Measurements from ENCODE around the gene ACBD6. TPM values are rescaled to one million over a fixed set of nuclear protein-coding genes. Genes with fewer than 3 reads are reported as not detected.
"Not testable (repeated sequence)": the region's sequence is repeated elsewhere in the genome, so short reads cannot be mapped to it uniquely, and the experiment has no call there.

Gene ACBD6
- total RNA-seq, 1 donor from 2014 or later: 43.4 TPM

DNA sequence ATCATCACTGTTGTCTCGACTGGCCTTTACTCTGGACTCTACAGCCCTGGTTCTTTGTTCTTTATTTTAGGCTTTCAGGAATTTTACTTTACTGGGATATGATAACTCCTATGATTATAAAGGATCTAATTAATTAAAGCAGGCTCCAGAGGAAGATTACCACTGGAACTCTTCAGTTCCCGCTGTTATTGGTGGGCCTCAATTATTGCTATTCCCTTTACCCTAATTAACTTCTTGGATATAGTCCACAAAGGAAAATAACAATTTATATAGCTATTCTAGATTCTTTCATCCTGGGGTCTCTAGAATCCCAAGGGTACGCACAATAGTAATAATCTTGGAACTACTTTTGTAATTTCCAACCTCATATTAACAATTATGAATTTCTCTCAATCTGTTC, 47.9 kb upstream of the ACBD6 start:
- peaks cover under 1% of the 10 kb centered on the region for H3K27me3 Mint-ChIP-seq (ENCODE audit: low read depth, unreplicated experiment)
- H3K4me2 ChIP-seq (ENCODE audit: low read length): no peak overlapping the region
- no peaks in the 10 kb centered on the region for H3K36me3 Mint-ChIP-seq (ENCODE audit: low read depth, unreplicated experiment)
- no peak for DNase-seq (ENCODE audit: low read depth)
- no peak overlapping the region for H3K4me3 Mint-ChIP-seq (ENCODE audit: unreplicated experiment)
- H3K27me3 ChIP-seq (ENCODE audit: insufficient read depth, low read length): no peaks in the 10 kb centered on the region
- no peak overlapping the region for H3K4me3 ChIP-seq (ENCODE audit: insufficient read depth, low read depth, low read length)
- no peak overlapping the region for H2AFZ ChIP-seq (ENCODE audit: low read depth, low read length)
- no peaks in the 10 kb centered on the region for H3K9me3 ChIP-seq (ENCODE audit: insufficient read depth, low read depth, low read length)
- FAIRE-seq: no peak
- H3K36me3 ChIP-seq (ENCODE audit: insufficient read depth, low read length): no peaks in the 10 kb centered on the region
- no peaks in the 10 kb centered on the region for H3K4me1 Mint-ChIP-seq (ENCODE audit: low read depth, unreplicated experiment)
- H3K27ac Mint-ChIP-seq (ENCODE audit: unreplicated experiment): no peak overlapping the region
- H3K79me2 ChIP-seq (ENCODE audit: insufficient read depth, low read length): no peaks in the 10 kb centered on the region
- no peaks in the 10 kb centered on the region for H3K9me3 Mint-ChIP-seq (ENCODE audit: unreplicated experiment)
- H3K4me1 ChIP-seq (ENCODE audit: insufficient read depth, low read length): no peaks in the 10 kb centered on the region
- no peak overlapping the region for H3K27ac ChIP-seq (ENCODE audit: low read depth, low read length)
- TF ChIP-seq, protein P1, sequence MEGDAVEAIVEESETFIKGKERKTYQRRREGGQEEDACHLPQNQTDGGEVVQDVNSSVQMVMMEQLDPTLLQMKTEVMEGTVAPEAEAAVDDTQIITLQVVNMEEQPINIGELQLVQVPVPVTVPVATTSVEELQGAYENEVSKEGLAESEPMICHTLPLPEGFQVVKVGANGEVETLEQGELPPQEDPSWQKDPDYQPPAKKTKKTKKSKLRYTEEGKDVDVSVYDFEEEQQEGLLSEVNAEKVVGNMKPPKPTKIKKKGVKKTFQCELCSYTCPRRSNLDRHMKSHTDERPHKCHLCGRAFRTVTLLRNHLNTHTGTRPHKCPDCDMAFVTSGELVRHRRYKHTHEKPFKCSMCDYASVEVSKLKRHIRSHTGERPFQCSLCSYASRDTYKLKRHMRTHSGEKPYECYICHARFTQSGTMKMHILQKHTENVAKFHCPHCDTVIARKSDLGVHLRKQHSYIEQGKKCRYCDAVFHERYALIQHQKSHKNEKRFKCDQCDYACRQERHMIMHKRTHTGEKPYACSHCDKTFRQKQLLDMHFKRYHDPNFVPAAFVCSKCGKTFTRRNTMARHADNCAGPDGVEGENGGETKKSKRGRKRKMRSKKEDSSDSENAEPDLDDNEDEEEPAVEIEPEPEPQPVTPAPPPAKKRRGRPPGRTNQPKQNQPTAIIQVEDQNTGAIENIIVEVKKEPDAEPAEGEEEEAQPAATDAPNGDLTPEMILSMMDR (IDR thresholded peaks at IDR 0.05; ENCODE audit: insufficient read depth, low read depth, low read length): no peak
- TF ChIP-seq EZH2 (IDR thresholded peaks at IDR 0.05; ENCODE audit: insufficient read depth, low read length): no peak
- no peaks in the 10 kb centered on the region for H4K20me1 ChIP-seq (ENCODE audit: insufficient read depth, low read length)
- no peak overlapping the region for H3K9ac ChIP-seq (ENCODE audit: low read length)

DNA sequence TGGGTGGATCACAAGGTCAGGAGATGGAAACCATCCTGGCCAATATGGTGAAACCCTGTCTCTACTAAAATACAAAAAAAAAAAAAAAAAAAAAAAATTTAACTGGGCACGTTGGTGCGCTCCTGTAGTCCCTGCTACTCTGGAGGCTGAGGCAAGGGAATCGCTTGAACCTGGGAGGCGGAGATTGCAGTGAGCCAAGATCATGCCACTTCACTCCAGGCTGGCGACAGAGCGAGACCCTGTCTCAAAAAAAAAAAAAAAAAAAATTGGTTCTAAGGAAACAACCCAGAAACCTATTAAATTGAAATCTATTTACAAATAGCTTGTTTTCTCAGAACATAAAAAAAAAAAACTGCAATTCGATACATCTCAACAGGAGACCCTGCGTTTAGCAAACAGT, 47.4 kb upstream of the ACBD6 start:
- not testable (repeated sequence) for H3K27me3 ChIP-seq (ENCODE audit: insufficient read depth, low read length); H3K4me1 Mint-ChIP-seq (ENCODE audit: low read depth, unreplicated experiment); H3K4me1 ChIP-seq (ENCODE audit: insufficient read depth, low read length); H3K4me3 Mint-ChIP-seq (ENCODE audit: unreplicated experiment); H3K4me3 ChIP-seq (ENCODE audit: insufficient read depth, low read depth, low read length); H2AFZ ChIP-seq (ENCODE audit: low read depth, low read length); DNase-seq (ENCODE audit: low read depth); H3K36me3 ChIP-seq (ENCODE audit: insufficient read depth, low read length); H3K4me2 ChIP-seq (ENCODE audit: low read length); H3K9me3 Mint-ChIP-seq (ENCODE audit: unreplicated experiment); H3K27me3 Mint-ChIP-seq (ENCODE audit: low read depth, unreplicated experiment); H3K79me2 ChIP-seq (ENCODE audit: insufficient read depth, low read length); H3K27ac Mint-ChIP-seq (ENCODE audit: unreplicated experiment); H3K36me3 Mint-ChIP-seq (ENCODE audit: low read depth, unreplicated experiment); H3K9ac ChIP-seq (ENCODE audit: low read length); H4K20me1 ChIP-seq (ENCODE audit: insufficient read depth, low read length); FAIRE-seq; H3K27ac ChIP-seq (ENCODE audit: low read depth, low read length); H3K9me3 ChIP-seq (ENCODE audit: insufficient read depth, low read depth, low read length)

DNA sequence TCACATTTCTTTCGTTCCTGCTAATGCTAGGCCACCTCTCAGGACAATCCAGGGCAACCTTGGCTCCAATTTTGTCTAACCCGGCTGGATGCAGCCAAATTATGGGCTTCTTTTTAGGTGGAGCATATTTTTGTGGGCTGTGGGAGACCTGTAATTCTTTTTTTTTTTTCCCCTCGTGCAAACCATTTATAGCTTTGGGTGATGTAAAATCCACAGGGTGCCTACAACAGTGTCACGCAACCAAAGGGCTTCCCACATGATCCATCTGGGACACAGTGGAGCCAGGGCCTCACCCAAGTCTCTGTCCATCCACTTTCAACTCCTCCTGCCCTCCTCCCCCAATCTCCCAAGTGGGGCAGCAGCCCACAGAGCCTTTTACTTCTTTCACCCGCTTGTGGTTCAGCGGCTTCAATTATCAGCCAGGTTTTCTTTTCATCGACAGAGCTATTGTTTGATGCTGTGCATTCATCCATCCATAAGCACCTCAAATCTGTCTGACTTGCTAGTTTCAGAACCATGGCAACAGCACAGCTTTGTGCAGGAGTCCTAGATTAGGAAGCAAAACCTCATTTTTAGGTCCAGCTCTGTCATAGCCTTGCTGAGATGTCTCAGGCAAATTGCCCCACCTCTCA, 46.4 kb upstream of the ACBD6 start:
- Histone ChIP-seq H3K4me2 (ENCODE audit: low read length) (no peak overlapping the region), H2AFZ (ENCODE audit: low read depth, low read length) (no peak overlapping the region), H3K4me3 (ENCODE audit: insufficient read depth, low read depth, low read length) (no peak overlapping the region), H3K36me3 (ENCODE audit: insufficient read depth, low read length) (no peaks in the 10 kb centered on the region), H3K9me3 (ENCODE audit: insufficient read depth, low read depth, low read length) (no peaks in the 10 kb centered on the region), H3K9ac (ENCODE audit: low read length) (no peak overlapping the region), H3K4me1 (ENCODE audit: insufficient read depth, low read length) (no peaks in the 10 kb centered on the region), H3K79me2 (ENCODE audit: insufficient read depth, low read length) (no peaks in the 10 kb centered on the region), H4K20me1 (ENCODE audit: insufficient read depth, low read length) (no peaks in the 10 kb centered on the region), H3K27ac (ENCODE audit: low read depth, low read length) (no peak overlapping the region), H3K27me3 (ENCODE audit: insufficient read depth, low read length) (no peaks in the 10 kb centered on the region)
- Mint-ChIP-seq H3K9me3 (ENCODE audit: unreplicated experiment) (no peaks in the 10 kb centered on the region), H3K4me1 (ENCODE audit: low read depth, unreplicated experiment) (no peaks in the 10 kb centered on the region), H3K27ac (ENCODE audit: unreplicated experiment) (no peak overlapping the region), H3K36me3 (ENCODE audit: low read depth, unreplicated experiment) (no peaks in the 10 kb centered on the region), H3K4me3 (ENCODE audit: unreplicated experiment) (no peak overlapping the region), H3K27me3 (ENCODE audit: low read depth, unreplicated experiment) (peaks cover 4% of the 10 kb centered on the region)
- no peak for DNase-seq (ENCODE audit: low read depth)
- TF ChIP-seq EZH2 (IDR thresholded peaks at IDR 0.05; ENCODE audit: insufficient read depth, low read length): no peak
- TF ChIP-seq, protein P1 (IDR thresholded peaks at IDR 0.05; ENCODE audit: insufficient read depth, low read depth, low read length): no peak
- no peak for FAIRE-seq

All from astrocyte (in vitro differentiated cells and primary cell).